ENCODE results near the gene MLPH.

- TF ChIP-seq POLR2AphosphoS5 (IDR thresholded peaks at IDR 0.05; ENCODE audit: low read depth, low read length), result no peak
- TF ChIP-seq POLR2A (IDR thresholded peaks at IDR 0.05; ENCODE audit: low read depth, low read length), result no peak
- TF ChIP-seq SPI1 (IDR thresholded peaks at IDR 0.05; ENCODE audit: low read depth, low read length), result no peak
- TF ChIP-seq TAF1 (IDR thresholded peaks at IDR 0.05; ENCODE audit: low read depth, low read length), result no peak
- TF ChIP-seq PAX5 (IDR thresholded peaks at IDR 0.05; ENCODE audit: insufficient read depth, low read length, severe bottlenecking), result no peak
- no peak for TF ChIP-seq POU2F2 (IDR thresholded peaks at IDR 0.05; ENCODE audit: low read depth, low read length)
Measured at GRCh38 chr2:237511433-237511832, 24.4 kb downstream of the MLPH start.
